ENCODE data around the gene THYN1. TPM values are rescaled to one million over a fixed set of nuclear protein-coding genes. Genes with fewer than 3 reads are reported as not detected.

THYN1 gene
- total and polyA plus RNA-seq, 5 donors from 2014 or later: 35.2 to 148 (median 143) TPM

DNA sequence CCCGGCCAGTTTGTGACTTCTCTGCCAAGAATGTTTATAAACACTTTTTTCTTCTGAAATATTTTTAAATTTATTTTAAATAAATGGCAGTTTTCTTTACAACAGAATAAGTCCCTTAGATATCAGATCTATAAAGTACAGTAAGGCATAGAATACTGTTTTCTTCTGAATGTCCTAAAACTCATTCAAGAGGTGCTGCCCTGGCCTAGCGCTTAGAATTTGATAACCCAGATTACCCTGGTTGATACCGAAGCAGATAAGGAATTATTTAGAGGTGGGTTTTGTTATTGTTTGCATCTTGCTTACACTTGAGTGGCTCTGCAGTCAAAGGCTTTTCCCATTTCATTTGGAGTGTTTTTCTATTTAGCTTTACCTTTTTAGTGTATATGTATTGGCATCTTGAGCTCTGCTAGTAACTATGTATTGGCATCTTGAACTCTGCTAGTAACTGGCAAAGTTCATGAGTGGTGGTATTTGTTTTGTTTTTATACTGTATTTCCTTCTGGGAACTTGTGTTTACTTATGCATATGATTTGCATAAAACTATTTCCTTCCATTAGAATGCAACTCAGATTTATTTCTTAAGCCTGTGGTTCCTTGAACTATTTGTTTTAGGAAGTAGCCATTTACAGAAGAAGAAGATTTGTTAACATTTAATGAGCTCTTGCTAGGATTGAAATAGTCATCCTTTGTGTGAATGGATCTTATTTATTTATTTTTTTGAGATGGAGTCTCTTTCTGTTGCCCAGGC lies 1.5 kb upstream of the THYN1 start:
- H3K4me1 Mint-ChIP-seq: peaks cover 23 to 48% (median 33%) of the 10 kb centered on the region in 4 donors

DNA sequence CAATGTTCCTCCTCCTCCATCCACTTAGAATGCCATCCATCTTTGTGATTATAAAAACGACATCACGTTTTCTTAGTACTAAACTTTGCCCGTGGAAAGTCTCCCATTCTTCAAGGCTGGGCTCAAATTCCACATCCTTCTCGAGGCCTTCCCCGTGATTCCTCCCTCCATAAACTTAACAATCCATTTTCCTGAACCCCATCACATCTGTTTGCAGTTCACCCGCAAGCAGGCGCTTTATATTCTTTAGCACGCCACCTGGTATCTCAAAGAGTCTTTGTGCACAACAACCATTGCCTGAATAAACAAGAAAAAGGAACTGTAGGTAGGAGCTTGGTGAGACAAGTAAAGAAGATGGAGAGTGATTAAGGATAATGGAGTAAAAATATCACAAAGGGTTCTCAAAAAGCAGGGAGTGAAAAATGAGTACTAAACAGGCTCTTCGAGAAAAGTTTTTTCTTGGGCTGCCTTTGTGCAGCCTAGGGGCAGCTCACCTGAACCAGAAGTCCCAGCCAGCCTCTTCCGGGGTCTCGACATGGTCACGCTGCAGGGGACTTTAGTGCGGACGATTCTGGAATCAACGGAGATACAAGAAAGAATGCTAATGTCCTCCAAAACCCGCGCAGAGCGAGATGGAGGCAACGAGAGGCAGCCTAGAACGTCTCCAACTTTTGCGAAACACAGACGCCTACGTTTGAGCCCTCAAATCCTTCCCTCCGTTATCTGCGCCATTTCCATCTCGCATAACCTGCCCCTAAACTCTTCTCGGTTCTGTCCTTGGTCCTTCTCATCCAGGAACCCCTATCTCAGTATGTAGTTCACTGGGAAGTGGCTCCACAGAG lies 585 bp downstream of the THYN1 start:
- no peaks in the 10 kb centered on the region for H3K9me3 ChIP-seq (ENCODE audit: control insufficient read depth in 2 of 2, low read length in 2 of 2)
- Mint-ChIP-seq H3K4me1 (peaks cover 28 to 48% (median 37%) of the 10 kb centered on the region in 4 donors), H3K36me3 (peaks cover 22% of the 10 kb centered on the region), H3K27me3 (no peaks in the 10 kb centered on the region), H3K4me3 (peak overlapping the region; percentile 92 to 100 (median 98)), H3K9me3 (no peaks in the 10 kb centered on the region), H3K27ac (peak overlapping the region; percentile 45 to 93 (median 92))
- peak; percentile 1 to 3 for ATAC-seq (ENCODE audit: low read depth in 2 of 2)
- peaks cover 41% of the 10 kb centered on the region for H3K36me3 ChIP-seq (ENCODE audit: control insufficient read depth, insufficient read depth, low read length)
- peaks cover 27% of the 10 kb centered on the region for H3K4me1 ChIP-seq (ENCODE audit: control insufficient read depth, insufficient read depth, low read length, poor library complexity, severe bottlenecking)
- H3K4me3 ChIP-seq (ENCODE audit: low read depth, low read length): peak overlapping the region; percentile 100
- DNase-seq: no peak
- H3K27ac ChIP-seq (ENCODE audit: insufficient read depth, low read length, poor library complexity, severe bottlenecking): peak overlapping the region; percentile 53
- no peaks in the 10 kb centered on the region for H3K27me3 ChIP-seq (ENCODE audit: control insufficient read depth, insufficient read depth, low read length)

More for the DNA sequence above, 1.5 kb upstream of the THYN1 start:
- Mint-ChIP-seq H3K36me3 (peaks cover 16% of the 10 kb centered on the region), H3K27ac (peak overlapping the region in 1 of 3 donors; percentile 13), H3K9me3 (no peaks in the 10 kb centered on the region), H3K27me3 (no peaks in the 10 kb centered on the region), H3K4me3 (peak overlapping the region; percentile 92 to 100 (median 98))
- no peaks in the 10 kb centered on the region for H3K27me3 ChIP-seq (ENCODE audit: control insufficient read depth, insufficient read depth, low read length)
- ATAC-seq (ENCODE audit: low read depth in 2 of 2) (no peak), DNase-seq (no peak)
- H3K27ac ChIP-seq (ENCODE audit: insufficient read depth, low read length, poor library complexity, severe bottlenecking): no peak overlapping the region
- H3K4me3 ChIP-seq (ENCODE audit: low read depth, low read length): peak overlapping the region; percentile 81
- peaks cover 39% of the 10 kb centered on the region for H3K36me3 ChIP-seq (ENCODE audit: control insufficient read depth, insufficient read depth, low read length)
- H3K4me1 ChIP-seq (ENCODE audit: control insufficient read depth, insufficient read depth, low read length, poor library complexity, severe bottlenecking): peaks cover 27% of the 10 kb centered on the region
- H3K9me3 ChIP-seq (ENCODE audit: control insufficient read depth in 2 of 2, low read length in 2 of 2): no peaks in the 10 kb centered on the region

DNA sequence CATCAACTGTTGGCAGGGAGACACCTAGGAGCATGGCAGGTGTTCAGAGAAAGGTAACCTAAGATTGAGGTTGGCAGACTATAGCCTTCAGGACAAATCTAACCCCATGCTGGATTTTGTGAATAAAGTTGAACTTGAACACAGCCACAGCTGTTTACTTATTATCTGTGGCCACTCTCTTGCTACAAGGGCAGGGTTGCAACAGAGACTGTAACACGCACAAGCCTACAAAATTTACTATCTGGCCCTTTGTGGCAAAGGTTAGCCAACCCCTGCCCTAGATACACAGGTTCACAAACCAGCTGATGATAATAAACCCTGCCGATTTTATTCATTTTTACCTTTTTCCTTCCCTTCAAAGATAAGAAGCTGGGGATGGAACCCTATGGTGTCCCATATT lies 2.5 kb downstream of the THYN1 start:
- peaks cover 52% of the 10 kb centered on the region for H3K36me3 ChIP-seq (ENCODE audit: control insufficient read depth, insufficient read depth, low read length)
- H3K27ac ChIP-seq (ENCODE audit: insufficient read depth, low read length, poor library complexity, severe bottlenecking): no peak overlapping the region
- H3K27me3 ChIP-seq (ENCODE audit: control insufficient read depth, insufficient read depth, low read length): no peaks in the 10 kb centered on the region
- Mint-ChIP-seq H3K4me3 (no peak overlapping the region), H3K36me3 (peaks cover 24% of the 10 kb centered on the region), H3K27ac (peak overlapping the region in 1 of 3 donors; percentile 5), H3K4me1 (peaks cover 21 to 44% (median 35%) of the 10 kb centered on the region in 4 donors), H3K27me3 (no peaks in the 10 kb centered on the region), H3K9me3 (no peaks in the 10 kb centered on the region)
- peaks cover 27% of the 10 kb centered on the region for H3K4me1 ChIP-seq (ENCODE audit: control insufficient read depth, insufficient read depth, low read length, poor library complexity, severe bottlenecking)
- no peaks in the 10 kb centered on the region for H3K9me3 ChIP-seq (ENCODE audit: control insufficient read depth in 2 of 2, low read length in 2 of 2)
- no peak overlapping the region for H3K4me3 ChIP-seq (ENCODE audit: low read depth, low read length)
- DNase-seq (no peak), ATAC-seq (ENCODE audit: low read depth in 2 of 2) (no peak)

DNA sequence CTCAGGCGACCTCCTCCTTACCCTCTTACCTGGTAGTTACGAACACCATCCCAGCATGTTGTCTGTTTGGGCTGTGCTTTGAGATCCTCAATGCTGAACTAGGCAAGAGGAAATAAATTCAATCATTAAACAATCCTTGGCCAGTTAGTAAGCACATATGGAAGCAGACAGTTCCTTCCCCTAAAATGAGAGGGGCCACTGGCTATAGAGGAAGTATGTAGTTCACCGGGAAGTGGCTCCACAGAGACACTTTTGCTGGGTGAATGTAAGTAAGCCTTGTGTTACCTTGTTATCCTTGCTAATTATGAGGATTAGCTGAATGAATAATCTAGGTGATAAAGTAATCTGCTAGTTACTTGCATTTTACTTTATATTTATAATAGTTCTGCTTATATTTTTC lies 2.9 kb downstream of the THYN1 start:
- Histone ChIP-seq H3K9me3 (ENCODE audit: control insufficient read depth in 2 of 2, low read length in 2 of 2) (no peaks in the 10 kb centered on the region), H3K36me3 (ENCODE audit: control insufficient read depth, insufficient read depth, low read length) (peaks cover 56% of the 10 kb centered on the region), H3K27me3 (ENCODE audit: control insufficient read depth, insufficient read depth, low read length) (no peaks in the 10 kb centered on the region), H3K27ac (ENCODE audit: insufficient read depth, low read length, poor library complexity, severe bottlenecking) (no peak overlapping the region), H3K4me3 (ENCODE audit: low read depth, low read length) (no peak overlapping the region), H3K4me1 (ENCODE audit: control insufficient read depth, insufficient read depth, low read length, poor library complexity, severe bottlenecking) (peaks cover 27% of the 10 kb centered on the region)
- Mint-ChIP-seq H3K36me3 (peaks cover 24% of the 10 kb centered on the region), H3K4me1 (peaks cover 21 to 41% (median 31%) of the 10 kb centered on the region in 4 donors), H3K4me3 (no peak overlapping the region), H3K27me3 (no peaks in the 10 kb centered on the region), H3K9me3 (no peaks in the 10 kb centered on the region), H3K27ac (no peak overlapping the region)
- DNase-seq (no peak), ATAC-seq (ENCODE audit: low read depth in 2 of 2) (no peak)

DNA sequence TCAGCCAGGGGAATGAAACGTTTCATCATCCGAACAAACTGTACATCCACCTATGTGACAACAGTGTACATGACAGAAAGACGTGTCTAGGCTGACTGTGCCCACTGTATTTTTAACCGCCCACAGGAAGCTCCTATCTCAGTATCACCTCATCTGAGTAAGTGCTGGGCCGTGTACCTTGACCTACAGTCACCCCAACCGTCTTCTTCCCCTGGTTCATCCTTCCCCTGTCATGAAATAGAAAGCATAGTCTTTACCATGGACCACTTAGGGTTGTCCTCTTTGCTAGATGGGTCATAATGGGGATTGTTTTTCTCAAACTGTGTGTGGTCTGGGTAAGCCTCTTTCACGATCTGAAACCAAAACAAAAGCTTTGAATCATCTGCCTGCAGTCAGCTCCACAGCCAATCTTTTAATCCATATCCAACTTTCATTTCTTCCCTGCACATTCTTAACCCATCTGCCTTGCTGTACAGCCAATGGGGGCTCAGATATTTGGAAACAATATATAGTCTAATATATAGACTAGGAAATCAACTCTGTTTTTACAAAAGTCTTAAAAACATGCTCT lies 4.2 kb downstream of the THYN1 start:
- ATAC-seq (ENCODE audit: low read depth in 2 of 2): no peak
- Mint-ChIP-seq H3K4me3 (peak overlapping the region in 3 of 4 donors; percentile 2 to 69 (median 63)), H3K4me1 (peaks cover 16 to 31% (median 23%) of the 10 kb centered on the region in 4 donors), H3K36me3 (peaks cover 28% of the 10 kb centered on the region), H3K27me3 (no peaks in the 10 kb centered on the region), H3K9me3 (no peaks in the 10 kb centered on the region), H3K27ac (peak overlapping the region in 2 of 3 donors; percentile 47 to 68)
- H3K27me3 ChIP-seq (ENCODE audit: control insufficient read depth, insufficient read depth, low read length): no peaks in the 10 kb centered on the region
- no peak overlapping the region for H3K4me3 ChIP-seq (ENCODE audit: low read depth, low read length)
- H3K9me3 ChIP-seq (ENCODE audit: control insufficient read depth in 2 of 2, low read length in 2 of 2): no peaks in the 10 kb centered on the region
- H3K27ac ChIP-seq (ENCODE audit: insufficient read depth, low read length, poor library complexity, severe bottlenecking): no peak overlapping the region
- H3K36me3 ChIP-seq (ENCODE audit: control insufficient read depth, insufficient read depth, low read length): peaks cover 68% of the 10 kb centered on the region
- DNase-seq: peak in 1 of 3 donors; percentile 33
- H3K4me1 ChIP-seq (ENCODE audit: control insufficient read depth, insufficient read depth, low read length, poor library complexity, severe bottlenecking): peaks cover 20% of the 10 kb centered on the region

DNA sequence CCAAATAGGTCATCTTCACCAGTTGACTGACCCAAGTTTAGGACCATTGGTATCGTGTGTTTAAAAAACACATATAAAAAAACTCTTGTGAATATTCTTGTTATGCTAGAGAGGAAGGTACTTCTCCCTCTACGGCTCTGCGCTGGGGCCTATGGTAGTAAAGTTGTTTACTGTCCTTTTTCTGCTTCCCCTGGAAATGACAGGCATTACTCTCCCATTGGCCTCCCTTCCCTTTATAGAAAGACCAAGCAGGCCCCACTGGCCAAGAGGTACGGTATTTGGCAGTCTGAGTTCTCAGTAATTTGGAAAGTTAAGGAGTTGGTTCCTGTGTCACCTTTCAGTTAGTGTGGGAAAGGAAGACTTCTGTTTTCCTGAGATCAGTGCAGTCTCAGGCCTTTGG lies 6.5 kb downstream of the THYN1 start:
- Histone ChIP-seq H3K9me3 (ENCODE audit: control insufficient read depth in 2 of 2, low read length in 2 of 2) (no peaks in the 10 kb centered on the region), H3K27me3 (ENCODE audit: control insufficient read depth, insufficient read depth, low read length) (no peaks in the 10 kb centered on the region), H3K36me3 (ENCODE audit: control insufficient read depth, insufficient read depth, low read length) (peaks cover 91% of the 10 kb centered on the region), H3K4me1 (ENCODE audit: control insufficient read depth, insufficient read depth, low read length, poor library complexity, severe bottlenecking) (peaks cover 5% of the 10 kb centered on the region), H3K27ac (ENCODE audit: insufficient read depth, low read length, poor library complexity, severe bottlenecking) (no peak overlapping the region), H3K4me3 (ENCODE audit: low read depth, low read length) (no peak overlapping the region)
- Mint-ChIP-seq H3K9me3 (no peaks in the 10 kb centered on the region), H3K27ac (no peak overlapping the region), H3K4me1 (peaks cover 6 to 11% (median 10%) of the 10 kb centered on the region in 4 donors), H3K4me3 (no peak overlapping the region), H3K27me3 (no peaks in the 10 kb centered on the region), H3K36me3 (peaks cover 37% of the 10 kb centered on the region)
- ATAC-seq (ENCODE audit: low read depth in 2 of 2) (no peak), DNase-seq (no peak)

DNA sequence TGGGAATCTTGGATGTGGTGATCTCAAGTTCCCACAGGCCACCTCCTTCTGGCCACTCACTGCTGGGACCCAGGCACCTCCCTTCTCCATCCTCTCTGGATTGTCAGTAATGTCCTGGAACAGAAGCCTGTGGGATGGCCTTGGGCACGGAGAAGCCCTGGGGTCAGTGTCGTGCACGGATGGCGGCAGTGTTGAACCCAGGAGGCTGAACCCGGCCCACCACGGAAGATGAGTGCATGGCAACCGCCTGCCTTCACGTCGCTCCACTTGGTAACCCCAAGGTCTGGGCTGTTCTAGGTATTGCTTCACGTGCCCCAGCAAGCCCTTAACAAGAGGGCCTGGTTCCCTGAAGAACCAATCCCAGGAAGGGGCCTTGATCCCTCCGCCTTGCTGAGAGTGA lies 7.1 kb downstream of the THYN1 start:
- no peak overlapping the region for H3K4me3 ChIP-seq (ENCODE audit: low read depth, low read length)
- peaks cover 96% of the 10 kb centered on the region for H3K36me3 ChIP-seq (ENCODE audit: control insufficient read depth, insufficient read depth, low read length)
- no peaks in the 10 kb centered on the region for H3K9me3 ChIP-seq (ENCODE audit: control insufficient read depth in 2 of 2, low read length in 2 of 2)
- no peaks in the 10 kb centered on the region for H3K4me1 ChIP-seq (ENCODE audit: control insufficient read depth, insufficient read depth, low read length, poor library complexity, severe bottlenecking)
- Mint-ChIP-seq H3K27ac (no peak overlapping the region), H3K27me3 (no peaks in the 10 kb centered on the region), H3K4me1 (peaks cover under 1 to 9% (median 8%) of the 10 kb centered on the region in 4 donors), H3K36me3 (peaks cover 37% of the 10 kb centered on the region), H3K4me3 (no peak overlapping the region), H3K9me3 (no peaks in the 10 kb centered on the region)
- H3K27ac ChIP-seq (ENCODE audit: insufficient read depth, low read length, poor library complexity, severe bottlenecking): no peak overlapping the region
- no peaks in the 10 kb centered on the region for H3K27me3 ChIP-seq (ENCODE audit: control insufficient read depth, insufficient read depth, low read length)
- DNase-seq (no peak), ATAC-seq (ENCODE audit: low read depth in 2 of 2) (no peak)

Data from CD4-positive, CD25-positive, alpha-beta regulatory T cell (primary cell).